H1 (cell line): ENCODE results near the gene FLCN. TPM values are rescaled to one million over a fixed set of nuclear protein-coding genes. Genes with fewer than 3 reads are reported as not detected.

Source experiments
- CTCF ChIA-PET: fragments of 300-600 bp; sonication (Branson Sonifier 250); formaldehyde crosslinking; loops from one replicate; lab custom pipeline; 2021; ENCODE audit not compliant: partially characterized antibody; lab: Charles Lee
- POLR2A ChIA-PET: fragments of 300-600 bp; sonication (Branson Sonifier 250); formaldehyde crosslinking; loops from one replicate; lab custom pipeline; 2021; ENCODE audit warnings: inconsistent platforms; ENCODE audit not compliant: partially characterized antibody; lab: Charles Lee
- DNase-seq, 2 experiments: peaks; one replicate each; pipeline versions ENCODE4 v3.0.0 to v3.0.0-alpha.2; 2010 to 2022; ENCODE audit warnings: low spot score in 2 of 2, low read depth in 1 of 2, mixed read lengths in 1 of 2
- FAIRE-seq: peaks from 2 replicates; lab custom pipeline; 2011; peaks lifted over from hg19 to GRCh38; lab: Jason Lieb, UNC
- H2AFZ ChIP-seq: 2 replicates; pipeline ENCODE4 v1.8.1; 2012; ENCODE audit warnings: low read length, inconsistent platforms
- H2AK5ac ChIP-seq: 2 replicates; pipeline ENCODE4 v1.6.1; 2013; ENCODE audit warnings: low read depth, low read length
- H2BK120ac ChIP-seq: replicated peaks from 2 replicates; pipeline ENCODE3; 2013; ENCODE audit warnings: low read depth, low read length, inconsistent platforms
- H2BK12ac ChIP-seq: 2 replicates; pipeline ENCODE4 v1.6.1; 2013; ENCODE audit warnings: low read depth, low read length
- H2BK15ac ChIP-seq: 2 replicates; pipeline ENCODE4 v1.6.1; 2013; ENCODE audit warnings: low read length
- H2BK20ac ChIP-seq: 2 replicates; pipeline ENCODE4 v1.6.1; 2013; ENCODE audit warnings: low read length
- H2BK5ac ChIP-seq: 2 replicates; pipeline ENCODE4 v1.6.1; 2013; ENCODE audit warnings: low read depth, low read length
- H3K14ac ChIP-seq: 2 replicates; pipeline ENCODE4 v1.6.1; 2013; ENCODE audit warnings: inconsistent platforms; ENCODE audit not compliant: insufficient read length
- H3K18ac ChIP-seq: 2 replicates; pipeline ENCODE4 v1.6.1; 2013; ENCODE audit warnings: low read length; ENCODE audit errors: extremely low read depth
- H3K23ac ChIP-seq: 2 replicates; pipeline ENCODE4 v1.6.1; 2013; ENCODE audit warnings: inconsistent platforms; ENCODE audit not compliant: insufficient read length
- H3K23me2 ChIP-seq: 2 replicates; pipeline ENCODE4 v1.6.1; 2013; ENCODE audit warnings: low read depth, low read length
- H3K27ac ChIP-seq: 2 replicates; pipeline ENCODE4 v1.6.1; 2011; ENCODE audit warnings: low read depth, low read length, inconsistent platforms
- H3K27me3 ChIP-seq, 4 experiments: replicated peaks in 1 of 4; 1 replicate in 1 of 4; 2 replicates in 3 of 4; pipeline versions ENCODE4 v1.6.1 to v1.8.1; 2011 to 2013; ENCODE audit warnings: low read length in 3 of 4, mild to moderate bottlenecking in 3 of 4, inconsistent platforms in 2 of 4, mixed read lengths in 2 of 4, moderate library complexity in 1 of 4; ENCODE audit not compliant: control insufficient read depth in 3 of 4, insufficient read depth in 3 of 4; ENCODE audit errors: extremely low read depth in 1 of 4
- H3K36me3 ChIP-seq, 4 experiments: 2 replicates each; pipeline versions ENCODE4 v1.6.1 to v1.8.1; 2011 to 2013; ENCODE audit warnings: mild to moderate bottlenecking in 4 of 4, low read length in 3 of 4, moderate library complexity in 2 of 4, control low read depth in 1 of 4, inconsistent platforms in 1 of 4; ENCODE audit not compliant: insufficient read depth in 4 of 4, control insufficient read depth in 2 of 4
- H3K4ac ChIP-seq: replicated peaks from 2 replicates; pipeline ENCODE3; 2013; ENCODE audit warnings: low read length, low read depth, mixed read lengths, inconsistent platforms; ENCODE audit not compliant: insufficient read length
- H3K4me1 ChIP-seq, 4 experiments: replicated peaks in 1 of 4; 1 replicate in 1 of 4; 2 replicates in 3 of 4; pipeline versions ENCODE4 v1.6.1 to v1.8.1; 2011 to 2013; ENCODE audit warnings: low read length in 3 of 4, inconsistent platforms in 2 of 4, mixed read lengths in 1 of 4; ENCODE audit not compliant: insufficient read depth in 4 of 4, control insufficient read depth in 3 of 4
- H3K4me2 ChIP-seq, 2 experiments: 2 replicates each; pipeline versions ENCODE4 v1.6.1 to v1.8.1; 2011 to 2013; ENCODE audit warnings: low read depth in 2 of 2, low read length in 2 of 2, control low read depth in 1 of 2, inconsistent platforms in 1 of 2, mild to moderate bottlenecking in 1 of 2; ENCODE audit not compliant: insufficient read depth in 1 of 2
- H3K4me3 ChIP-seq, 4 experiments: fragments of 200-600, 300-600 bp in 1 of 4; sonication (generic), shearing (Covaris generic), sonication (Bioruptor Twin) in 1 of 4; 2 replicates each; pipeline versions ENCODE4 v1.5.1 to v1.8.1; 2011 to 2016; ENCODE audit warnings: low read length in 4 of 4, low read depth in 3 of 4, control low read depth in 2 of 4, inconsistent platforms in 2 of 4, mild to moderate bottlenecking in 2 of 4, mixed read lengths in 1 of 4, moderate library complexity in 1 of 4; ENCODE audit not compliant: insufficient read depth in 2 of 4; ENCODE audit errors: extremely low read depth in 1 of 4
- H3K56ac ChIP-seq: replicated peaks from 2 replicates; pipeline ENCODE3; 2013; ENCODE audit warnings: low read depth, mild to moderate bottlenecking, mixed read lengths, low read length, inconsistent platforms; ENCODE audit not compliant: insufficient read length
- H3K79me1 ChIP-seq: 2 replicates; pipeline ENCODE4 v1.6.1; 2013; ENCODE audit warnings: low read depth, low read length, control low read depth
- H3K79me2 ChIP-seq, 2 experiments: 2 replicates each; pipeline versions ENCODE4 v1.6.1 to v1.8.1; 2012 to 2013; ENCODE audit warnings: low read length in 2 of 2, mild to moderate bottlenecking in 2 of 2, inconsistent platforms in 1 of 2; ENCODE audit not compliant: insufficient read depth in 2 of 2, control insufficient read depth in 1 of 2
- H3K9ac ChIP-seq, 4 experiments: replicated peaks in 1 of 4; 1 replicate in 1 of 4; 2 replicates in 3 of 4; pipeline versions ENCODE4 v1.6.1 to v1.8.1; 2011 to 2013; ENCODE audit warnings: low read depth in 3 of 4, low read length in 3 of 4, control low read depth in 2 of 4, mild to moderate bottlenecking in 2 of 4, moderate library complexity in 2 of 4, inconsistent platforms in 1 of 4; ENCODE audit errors: extremely low read depth in 1 of 4
- H3K9me3 ChIP-seq, 2 experiments: 2 replicates each; pipeline versions ENCODE4 v1.6.1 to v1.8.1; 2012 to 2013; ENCODE audit warnings: mild to moderate bottlenecking in 2 of 2, moderate library complexity in 2 of 2, control low read depth in 1 of 2, inconsistent platforms in 1 of 2, low read depth in 1 of 2, low read length in 1 of 2, mixed read lengths in 1 of 2; ENCODE audit not compliant: insufficient read depth in 2 of 2
- H4K20me1 ChIP-seq, 2 experiments: replicated peaks in 1 of 2; 2 replicates each; pipeline versions ENCODE3 to v1.8.1; 2011 to 2013; ENCODE audit warnings: inconsistent platforms in 2 of 2, low read length in 2 of 2, mild to moderate bottlenecking in 1 of 2; ENCODE audit not compliant: insufficient read depth in 2 of 2, control insufficient read depth in 1 of 2
- H4K5ac ChIP-seq: 2 replicates; pipeline ENCODE4 v1.6.1; 2013; ENCODE audit warnings: low read length, low read depth, mixed read lengths, inconsistent platforms; ENCODE audit not compliant: insufficient read length
- H4K8ac ChIP-seq: 2 replicates; pipeline ENCODE4 v1.8.0; 2013; ENCODE audit warnings: mild to moderate bottlenecking, moderate library complexity, low read length, inconsistent platforms; ENCODE audit not compliant: insufficient read depth; ENCODE audit errors: extremely low read depth
- H4K91ac ChIP-seq: replicated peaks from 2 replicates; pipeline ENCODE3; 2013; ENCODE audit warnings: low read length, mixed read lengths, inconsistent platforms; ENCODE audit not compliant: insufficient read length
- ASH2L ChIP-seq: fragments of 200-600, 300-600 bp; sonication (generic); IDR thresholded peaks from one replicate; pipeline ENCODE4 v1.7.1; 2017; ENCODE audit warnings: low read length
- BCL11A ChIP-seq, 2 experiments: IDR thresholded peaks; one replicate each; pipeline ENCODE4 v1.6.1; 2011; ENCODE audit warnings: low read depth in 2 of 2, low read length in 2 of 2, mild to moderate bottlenecking in 2 of 2
- CBX5 ChIP-seq: fragments of 300-800, 300-1000 bp; sonication (generic); IDR thresholded peaks from 2 replicates; pipeline ENCODE4 v1.7.1; 2016; ENCODE audit warnings: antibody characterized with exemption, low read length, low read depth
- CHD1 ChIP-seq: IDR thresholded peaks from 2 replicates; pipeline ENCODE4 v1.6.1; 2012; ENCODE audit warnings: low read depth, low read length, improper control_type of control experiment
- KDM5A ChIP-seq: fragments of 200-600 bp; IDR thresholded peaks from 2 replicates; pipeline ENCODE4 v1.7.1; 2012; ENCODE audit warnings: mild to moderate bottlenecking, low read length, inconsistent platforms, mixed read lengths
- MAFK ChIP-seq: IDR thresholded peaks from 2 replicates; pipeline ENCODE4 v1.6.1; 2012; ENCODE audit warnings: low read depth, mild to moderate bottlenecking, improper control_type of control experiment, low read length
- NANOG ChIP-seq: IDR thresholded peaks from 2 replicates; pipeline ENCODE4 v1.6.1; 2011; ENCODE audit warnings: low read length, low read depth, mild to moderate bottlenecking, inconsistent platforms; ENCODE audit not compliant: insufficient read depth, poor library complexity, severe bottlenecking
- RAD21 ChIP-seq, 2 experiments: IDR thresholded peaks in 1 of 2; conservative IDR thresholded peaks in 1 of 2; 2 replicates each; pipeline ENCODE4 v1.6.1; 2011; ENCODE audit warnings: low read depth in 2 of 2, low read length in 2 of 2, improper control_type of control experiment in 1 of 2, inconsistent platforms in 1 of 2, mild to moderate bottlenecking in 1 of 2, moderate library complexity in 1 of 2
- RNF2 ChIP-seq: fragments of 200-900, 300-1000 bp; sonication (generic); IDR thresholded peaks from 2 replicates; pipeline ENCODE4 v1.7.1; 2016; ENCODE audit warnings: borderline replicate concordance, low read depth, mild to moderate bottlenecking, antibody characterized with exemption, low read length; ENCODE audit not compliant: poor library complexity, severe bottlenecking; ENCODE audit errors: missing control alignments
- SP1 ChIP-seq: IDR thresholded peaks from 2 replicates; pipeline ENCODE4 v1.6.1; 2011; ENCODE audit warnings: low read depth, low read length
- SP2 ChIP-seq: IDR thresholded peaks from 2 replicates; pipeline ENCODE4 v1.6.1; 2012; ENCODE audit warnings: mild to moderate bottlenecking, low read length, inconsistent platforms
- WGBS, 2 experiments: shearing (Covaris generic) in 1 of 2; methylation state at CpG; one replicate each; pipeline versions ENCODE4 v1.1.6 to v1.1.7; 2013 to 2015; ENCODE audit warnings: low lambda C conversion rate in 2 of 2, mixed read lengths in 2 of 2, inconsistent platforms in 1 of 2, low coverage in 1 of 2, missing lambda C conversion rate in 1 of 2; ENCODE audit not compliant: insufficient replicate concordance in 2 of 2, insufficient coverage in 1 of 2, insufficient read length in 1 of 2; ENCODE audit errors: extremely low coverage in 1 of 2, missing lambda C conversion rate in 1 of 2; 5-methylcytosine and 5-hydroxymethylcytosine counted together
- polyA plus RNA-seq, 7 experiments: library from polyadenylated mRNA; depleted of rRNA in 3 of 7; stranded (reverse) in 5 of 7; unstranded in 2 of 7; fragments of >200 nt in 5 of 7; fragments of 200-250 nt in 2 of 7; gene quantifications; 1 replicate in 5 of 7; 2 replicates in 1 of 7; 4 replicates in 1 of 7; pipeline versions ENCODE4 v1.2.1 to v1.2.3, GENCODE V29; 2011 to 2013; ENCODE audit warnings: missing spikeins in 2 of 7, mixed read lengths in 2 of 7
- total RNA-seq: library from RNA; stranded (reverse); fragmentation: NEBNext Ultra II Directional; extraction: Animal tissue kit (Norgen Biotek cat#: 25700); gene quantifications from 2 replicates; pipeline ENCODE4 v1.2.1, GENCODE V29; 2021
- TF ChIP-seq, protein P1 (sequence below): IDR thresholded peaks from 2 replicates; pipeline ENCODE4 v1.6.1; 2012; ENCODE audit warnings: low read length, inconsistent platforms

The FLCN gene
- total and polyA plus RNA-seq, 2 of the 8 experiments (the other 6 are each of a cell fraction or from before 2014, with no cell fraction given) = 15.6 to 34.6 TPM

DNA sequence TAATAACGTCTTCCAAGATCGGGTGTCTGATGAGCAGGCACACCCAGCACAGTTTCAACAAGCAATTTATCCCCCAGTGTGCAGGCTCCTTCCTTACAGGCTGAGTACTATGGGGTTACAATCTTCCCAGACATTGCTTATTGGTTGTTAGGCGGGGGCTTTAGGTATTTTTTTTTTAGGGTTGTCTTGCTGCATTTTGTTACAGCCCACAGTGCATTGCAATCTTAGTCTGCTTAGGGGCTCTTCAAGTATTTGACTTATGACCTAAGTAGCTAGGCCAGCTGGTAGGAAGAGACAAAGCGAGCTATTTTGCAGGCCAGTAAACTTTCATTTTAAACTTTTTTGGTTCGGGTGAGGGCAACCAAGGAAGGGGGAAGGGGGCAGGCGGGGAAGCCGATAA is 36.7 kb downstream of the FLCN start:
- Histone ChIP-seq H3K23ac (no peak overlapping the region), H4K91ac (no peak overlapping the region), H3K9ac (no peak overlapping the region), H3K56ac (no peak overlapping the region), H2BK15ac (no peak overlapping the region), H2BK120ac (no peak overlapping the region), H4K5ac (no peak overlapping the region), H3K4me1 (no peaks in the 10 kb centered on the region; a peak in 1 of 7 replicates), H3K9me3 (no peaks in the 10 kb centered on the region), H2BK5ac (no peak overlapping the region), H4K20me1 (no peaks in the 10 kb centered on the region), H2BK20ac (no peak overlapping the region), H4K8ac (no peak overlapping the region), H3K4ac (no peak overlapping the region), H2AFZ (no peak overlapping the region), H3K79me2 (no peaks in the 10 kb centered on the region), H3K4me3 (no peak overlapping the region), H3K79me1 (no peaks in the 10 kb centered on the region), H3K27ac (no peak overlapping the region), H2AK5ac (no peak overlapping the region), H3K27me3 (no peaks in the 10 kb centered on the region), H3K36me3 (no peaks in the 10 kb centered on the region), H2BK12ac (no peak overlapping the region), H3K18ac (no peak overlapping the region), H3K23me2 (no peaks in the 10 kb centered on the region), H3K14ac (no peak overlapping the region), H3K4me2 (no peak overlapping the region)
- ChIA-PET CTCF (interaction anchor here (0.8 to 1.3 kb wide), 3 partner anchors 13 to 127 kb away, joined by 3 to 5 read pairs (median 3); no protein-coding TSS in a partner anchor), POLR2A (interaction anchor here (1.2 kb wide), 2 partner anchors 14 to 123 kb away, joined by 3 to 5 read pairs; no protein-coding TSS in a partner anchor)
- WGBS, 2 experiments = 90% methylated on average over 7 of the region's 7 CpGs; no CpG with 5 or more reads in 1 of the 2 experiments
- DNase-seq (no peak), FAIRE-seq (no peak)
- no peak for TF ChIP-seq RAD21 (IDR thresholded peaks at IDR 0.05 in 1 of 2, conservative IDR thresholded peaks at IDR 0.05 in 1 of 2; ENCODE audit: low read depth in 2 of 2, low read length in 2 of 2)
- TF ChIP-seq SP1 = no peak
- TF ChIP-seq ASH2L = no peak
- no peak for TF ChIP-seq BCL11A (IDR thresholded peaks at IDR 0.05; ENCODE audit: low read depth in 2 of 2, low read length in 2 of 2)
- no peak for TF ChIP-seq MAFK
- TF ChIP-seq NANOG = no peak
- no peak for TF ChIP-seq CHD1
- TF ChIP-seq, protein P1, sequence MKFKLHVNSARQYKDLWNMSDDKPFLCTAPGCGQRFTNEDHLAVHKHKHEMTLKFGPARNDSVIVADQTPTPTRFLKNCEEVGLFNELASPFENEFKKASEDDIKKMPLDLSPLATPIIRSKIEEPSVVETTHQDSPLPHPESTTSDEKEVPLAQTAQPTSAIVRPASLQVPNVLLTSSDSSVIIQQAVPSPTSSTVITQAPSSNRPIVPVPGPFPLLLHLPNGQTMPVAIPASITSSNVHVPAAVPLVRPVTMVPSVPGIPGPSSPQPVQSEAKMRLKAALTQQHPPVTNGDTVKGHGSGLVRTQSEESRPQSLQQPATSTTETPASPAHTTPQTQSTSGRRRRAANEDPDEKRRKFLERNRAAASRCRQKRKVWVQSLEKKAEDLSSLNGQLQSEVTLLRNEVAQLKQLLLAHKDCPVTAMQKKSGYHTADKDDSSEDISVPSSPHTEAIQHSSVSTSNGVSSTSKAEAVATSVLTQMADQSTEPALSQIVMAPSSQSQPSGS = no peak
- no peak for TF ChIP-seq SP2
- TF ChIP-seq CBX5 = no peak
- TF ChIP-seq KDM5A = no peak
- TF ChIP-seq RNF2 = no peak
